AG10803 (cell line): ENCODE data around the gene CPLX1.

Source experiments
- DNase-seq: peaks from one replicate; pipeline ENCODE4 v3.0.0; 2010; ENCODE audit warnings: low read depth
- H3K4me3 ChIP-seq: 2 replicates; pipeline ENCODE4 v1.5.1; 2011; ENCODE audit warnings: mild to moderate bottlenecking, low read length, control low read depth
- CTCF ChIP-seq: conservative IDR thresholded peaks from 2 replicates; pipeline ENCODE4 v1.5.1; 2011; ENCODE audit warnings: mild to moderate bottlenecking, low read length, control low read depth, inconsistent platforms

The CPLX1 gene

GRCh38 chr4:869776-870175 is 43.8 kb upstream of the CPLX1 start:
- no peak for TF ChIP-seq CTCF
- no peak for DNase-seq
- no peak overlapping the region for H3K4me3 ChIP-seq

- DNase-seq: no peak
- TF ChIP-seq CTCF: no peak
- H3K4me3 ChIP-seq: no peak overlapping the region
These were observed 42.5 kb upstream of the CPLX1 start for GRCh38 chr4:868421-868820.

- DNase-seq: no peak
- TF ChIP-seq CTCF: no peak
- no peak overlapping the region for H3K4me3 ChIP-seq
These were observed 41.8 kb upstream of the CPLX1 start for GRCh38 chr4:867526-868250.

GRCh38 chr4:866761-867390 is 40.9 kb upstream of the CPLX1 start:
- no peak for DNase-seq
- no peak overlapping the region for H3K4me3 ChIP-seq
- TF ChIP-seq CTCF: no peak

GRCh38 chr4:866068-866760 is 40.3 kb upstream of the CPLX1 start:
- no peak for TF ChIP-seq CTCF
- no peak overlapping the region for H3K4me3 ChIP-seq
- DNase-seq: no peak

GRCh38 chr4:865572-865971 is 39.6 kb upstream of the CPLX1 start:
- no peak for TF ChIP-seq CTCF
- no peak overlapping the region for H3K4me3 ChIP-seq
- DNase-seq: no peak

- H3K4me3 ChIP-seq: no peak overlapping the region
- DNase-seq: no peak
- no peak for TF ChIP-seq CTCF
These were observed 39.2 kb upstream of the CPLX1 start for GRCh38 chr4:865121-865465.
